HCT116 (cell line): ENCODE results near the gene SPOCK3. TPM values are rescaled to one million over a fixed set of nuclear protein-coding genes. Genes with fewer than 3 reads are reported as not detected.

Source experiments
- ATAC-seq: fragments of 200-7000 bp; cut with Tn5 transposase; 2 replicates; pipeline ENCODE4 v1.9.1; 2020; ENCODE audit warnings: mild to moderate bottlenecking, moderate library complexity
- BruUV-seq: library from RNA; stranded (reverse); fragments of 400-500 nt; replicated peaks from 2 replicates; lab custom pipeline; 2021; lab: Mats Ljungman, UMichigan
- CTCF ChIA-PET: fragments of 300-600 bp; sonication (Branson Sonifier 250); formaldehyde crosslinking; loops from one replicate; lab custom pipeline; 2021; ENCODE audit warnings: antibody characterized with exemption; lab: Charles Lee
- POLR2A ChIA-PET: fragments of 300-600, 350-600 bp; sonication (Branson Sonifier 250); formaldehyde crosslinking; loops from one replicate; lab custom pipeline; 2021; ENCODE audit warnings: antibody characterized with exemption; lab: Charles Lee
- RAD21 ChIA-PET, 2 experiments: fragments of 300-600 bp; sonication (Branson Sonifier 250); formaldehyde crosslinking; loops; one replicate each; lab custom pipeline; 2023; ENCODE audit warnings: low total read pairs in 2 of 2; ENCODE audit not compliant: uncharacterized antibody in 2 of 2, unreplicated experiment in 2 of 2, low non-redundant PET in 1 of 2; lab: Charles Lee
- DNase-seq: peaks from one replicate; pipeline ENCODE4 v3.0.0-alpha.2; 2010; ENCODE audit warnings: low read depth, low spot score
- H2AFZ ChIP-seq: fragments of 200-600 bp; shearing (Covaris generic), sonication (generic); 2 replicates; pipeline ENCODE4 v1.6.1; 2017; ENCODE audit warnings: low read depth, mixed run types, mixed read lengths, antibody characterized with exemption, low read length; ENCODE audit not compliant: poor library complexity, severe bottlenecking
- H3K27ac ChIP-seq: 2 replicates; pipeline ENCODE4 v1.5.1; 2012; ENCODE audit warnings: low read depth, low read length
- H3K27me3 ChIP-seq: fragments of 200-600 bp; sonication (generic); 2 replicates; pipeline ENCODE4 v1.6.1; 2016; ENCODE audit warnings: mixed run types, low read length, mixed read lengths; ENCODE audit not compliant: insufficient read depth
- H3K36me3 ChIP-seq, 2 experiments: fragments of 200-500 bp in 1 of 2; fragments of 200-600 bp in 1 of 2; sonication (Bioruptor generic) in 1 of 2; sonication (generic) in 1 of 2; 2 replicates each; pipeline versions ENCODE4 v1.5.1 to v1.6.1; 2014 to 2016; ENCODE audit warnings: low read length in 2 of 2, inconsistent platforms in 1 of 2, mixed read lengths in 1 of 2, mixed run types in 1 of 2; ENCODE audit not compliant: insufficient read depth in 2 of 2, control insufficient read depth in 1 of 2
- H3K4me1 ChIP-seq, 2 experiments: fragments of 200-600 bp in 1 of 2; sonication (generic) in 1 of 2; 2 replicates each; pipeline versions ENCODE4 v1.5.1 to v1.6.1; 2012 to 2017; ENCODE audit warnings: low read length in 2 of 2, inconsistent platforms in 1 of 2, mild to moderate bottlenecking in 1 of 2, mixed read lengths in 1 of 2, mixed run types in 1 of 2, moderate library complexity in 1 of 2; ENCODE audit not compliant: insufficient read depth in 2 of 2, control insufficient read depth in 1 of 2
- H3K4me2 ChIP-seq: fragments of 200-600 bp; sonication (generic); 2 replicates; pipeline ENCODE4 v1.6.1; 2017; ENCODE audit warnings: mixed run types, low read length, mixed read lengths
- H3K4me3 ChIP-seq, 2 experiments: fragments of 200-600 bp in 1 of 2; sonication (generic) in 1 of 2; replicated peaks in 1 of 2; 2 replicates each; pipeline ENCODE4 v1.5.1; 2011 to 2016; ENCODE audit warnings: low read length in 2 of 2, control low read depth in 1 of 2, low read depth in 1 of 2, mild to moderate bottlenecking in 1 of 2, mixed read lengths in 1 of 2, mixed run types in 1 of 2
- H3K79me2 ChIP-seq: fragments of 200-600 bp; sonication (generic); 2 replicates; pipeline ENCODE4 v1.6.1; 2017; ENCODE audit warnings: mild to moderate bottlenecking, mixed run types, low read length, moderate library complexity, mixed read lengths; ENCODE audit not compliant: insufficient read depth
- H3K9ac ChIP-seq: fragments of 200-600 bp; sonication (generic); 2 replicates; pipeline ENCODE4 v1.6.1; 2016; ENCODE audit warnings: low read length, mixed read lengths
- H3K9me2 ChIP-seq: fragments of 200-600 bp; sonication (generic), shearing (Covaris generic); 2 replicates; pipeline ENCODE4 v1.6.1; 2017; ENCODE audit warnings: mixed run types, mild to moderate bottlenecking, moderate library complexity; ENCODE audit not compliant: insufficient read depth
- H3K9me3 ChIP-seq, 2 experiments: fragments of 200-500 bp in 1 of 2; fragments of 200-600 bp in 1 of 2; sonication (Bioruptor generic) in 1 of 2; sonication (generic) in 1 of 2; 2 replicates each; pipeline ENCODE4 v1.6.1; 2014 to 2017; ENCODE audit warnings: low read length in 2 of 2, mixed read lengths in 2 of 2, inconsistent platforms in 1 of 2, low read depth in 1 of 2, mild to moderate bottlenecking in 1 of 2, mixed run types in 1 of 2, moderate library complexity in 1 of 2; ENCODE audit not compliant: control insufficient read depth in 1 of 2, insufficient read depth in 1 of 2
- H4K20me1 ChIP-seq: fragments of 200-600 bp; sonication (generic), shearing (Covaris generic); 2 replicates; pipeline ENCODE4 v1.6.1; 2017; ENCODE audit warnings: mixed run types, mild to moderate bottlenecking, moderate library complexity; ENCODE audit not compliant: insufficient read depth
- CBX3 ChIP-seq: IDR thresholded peaks from 2 replicates; pipeline ENCODE4 v1.6.1; 2012; ENCODE audit warnings: low read depth
- CTCF ChIP-seq, 3 experiments: fragments of 200-600 bp in 1 of 3; sonication (generic) in 1 of 3; IDR thresholded peaks in 2 of 3; conservative IDR thresholded peaks in 1 of 3; 2 replicates each; pipeline ENCODE4 v1.5.1; 2012 to 2017; ENCODE audit warnings: low read depth in 2 of 3, low read length in 2 of 3, antibody characterized with exemption in 1 of 3, borderline replicate concordance in 1 of 3, control low read depth in 1 of 3, mild to moderate bottlenecking in 1 of 3, mixed read lengths in 1 of 3, mixed run types in 1 of 3, moderate library complexity in 1 of 3; ENCODE audit not compliant: insufficient read depth in 1 of 3
- EGR1 ChIP-seq: IDR thresholded peaks from 2 replicates; pipeline ENCODE4 v1.6.1; 2012; ENCODE audit warnings: low read depth
- EZH2phosphoT487 ChIP-seq: fragments of 200-600 bp; IDR thresholded peaks from 2 replicates; pipeline ENCODE4 v1.6.1; 2018; ENCODE audit warnings: antibody characterized with exemption, borderline replicate concordance
- FOSL1 ChIP-seq: IDR thresholded peaks from 2 replicates; pipeline ENCODE4 v1.6.1; 2012; ENCODE audit warnings: low read depth
- JUND ChIP-seq: IDR thresholded peaks from 2 replicates; pipeline ENCODE4 v1.6.1; 2012
- MAX ChIP-seq: IDR thresholded peaks from 2 replicates; pipeline ENCODE4 v1.6.1; 2012
- POLR2A ChIP-seq: IDR thresholded peaks from 2 replicates; pipeline ENCODE4 v1.7.0; 2011; ENCODE audit warnings: borderline replicate concordance; ENCODE audit not compliant: insufficient read depth, insufficient read length; ENCODE audit errors: extremely low read depth
- POLR2AphosphoS5 ChIP-seq: IDR thresholded peaks from 2 replicates; pipeline ENCODE4 v1.6.1; 2011; ENCODE audit warnings: mild to moderate bottlenecking, low read depth, low read length, moderate library complexity
- RAD21 ChIP-seq: IDR thresholded peaks from 2 replicates; pipeline ENCODE4 v1.6.1; 2012; ENCODE audit warnings: low read depth, mild to moderate bottlenecking
- SRF ChIP-seq: IDR thresholded peaks from 2 replicates; pipeline ENCODE4 v1.6.1; 2012; ENCODE audit warnings: low read depth
- TCF7L2 ChIP-seq: IDR thresholded peaks from 2 replicates; pipeline ENCODE4 v1.7.0; 2011; ENCODE audit warnings: borderline replicate concordance, inconsistent platforms; ENCODE audit not compliant: insufficient read depth, insufficient read length; ENCODE audit errors: extremely low read depth
- YY1 ChIP-seq: IDR thresholded peaks from 2 replicates; pipeline ENCODE4 v1.6.1; 2011; ENCODE audit warnings: low read length, low read depth, moderate library complexity, mild to moderate bottlenecking; ENCODE audit not compliant: insufficient replicate concordance; ENCODE audit errors: extremely low read depth
- ZFX ChIP-seq: fragments of 450-650 bp; IDR thresholded peaks from 2 replicates; pipeline ENCODE4 v1.6.1; 2017
- intact Hi-C: fragments of 100-400 bp; cut with micrococcal nuclease; formaldehyde crosslinking; loops from 2 replicates; pipeline ENCODE4 v1.10.0; 2022
- total RNA-seq: library from RNA; stranded (reverse); gene quantifications from one replicate; pipeline ENCODE4 v1.2.1, GENCODE V29; 2021; ENCODE audit not compliant: unreplicated experiment

The SPOCK3 gene
- total RNA-seq, 1 experiment from 2014 or later = 1.7 TPM

DNA sequence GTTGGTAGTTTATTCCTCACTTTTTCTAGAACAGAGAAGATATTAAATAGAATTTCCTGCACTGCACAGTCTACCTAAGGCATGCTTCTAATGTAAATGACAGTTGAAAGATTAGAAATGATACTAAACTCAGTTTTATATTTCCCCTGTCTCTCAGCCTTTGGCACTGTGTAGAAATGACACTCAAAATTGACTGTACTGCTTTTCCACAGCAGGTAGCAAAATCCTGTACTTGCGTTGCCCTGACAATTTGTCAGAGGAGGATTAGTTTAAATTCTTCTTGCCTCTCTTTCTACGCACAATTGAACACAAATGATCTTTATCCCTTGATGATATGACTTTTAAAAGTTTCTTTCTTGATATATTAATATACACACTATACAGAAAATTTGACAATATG, 347.6 kb downstream of the SPOCK3 start:
- BruUV-seq = no TSS peak
- Histone ChIP-seq H4K20me1 (no peaks in the 10 kb centered on the region), H3K4me1 (no peaks in the 10 kb centered on the region), H3K27ac (no peak overlapping the region), H3K4me2 (no peak overlapping the region), H3K27me3 (no peaks in the 10 kb centered on the region), H2AFZ (no peak overlapping the region), H3K9me2 (no peaks in the 10 kb centered on the region), H3K4me3 (no peak overlapping the region), H3K9ac (no peak overlapping the region), H3K36me3 (no peaks in the 10 kb centered on the region), H3K79me2 (no peaks in the 10 kb centered on the region), H3K9me3 (no peaks in the 10 kb centered on the region)
- no peak for DNase-seq
- no peak for ATAC-seq
- POLR2A ChIA-PET = no interaction called here
- RAD21 ChIA-PET = no interaction called here
- intact Hi-C loops = no loop called here
- no peak for TF ChIP-seq EGR1
- no peak for TF ChIP-seq POLR2A
- no peak for TF ChIP-seq POLR2AphosphoS5
- no peak for TF ChIP-seq CBX3
- no peak for TF ChIP-seq MAX
- no peak for TF ChIP-seq TCF7L2
- CTCF ChIA-PET = no interaction called here

GRCh38 chr4:166882221-166882620, 352.1 kb downstream of the SPOCK3 start:
- Histone ChIP-seq H3K4me3 (no peak overlapping the region), H3K27me3 (no peaks in the 10 kb centered on the region), H3K36me3 (no peaks in the 10 kb centered on the region), H3K9ac (no peak overlapping the region), H3K4me2 (no peak overlapping the region), H3K9me3 (no peaks in the 10 kb centered on the region), H4K20me1 (no peaks in the 10 kb centered on the region), H3K9me2 (0 out of 2 replicates have a peak, but pooled peaks cover 3% of the 10 kb centered on the region), H3K27ac (no peak overlapping the region), H3K79me2 (no peaks in the 10 kb centered on the region), H2AFZ (no peak overlapping the region), H3K4me1 (no peaks in the 10 kb centered on the region)
- ATAC-seq (no peak), DNase-seq (no peak)
- ChIA-PET POLR2A (no interaction called here), RAD21 (no interaction called here), CTCF (no interaction called here)
- TF ChIP-seq CTCF (IDR thresholded peaks at IDR 0.05 in 2 of 3, conservative IDR thresholded peaks at IDR 0.05 in 1 of 3; ENCODE audit: borderline replicate concordance in 1 of 3, insufficient read depth in 1 of 3, low read depth in 2 of 3, low read length in 2 of 3) (no peak), POLR2A (no peak), ZFX (no peak), RAD21 (no peak), JUND (no peak), EGR1 (no peak), EZH2phosphoT487 (no peak), FOSL1 (no peak), MAX (no peak), SRF (no peak), POLR2AphosphoS5 (no peak), YY1 (no peak), CBX3 (no peak)
- intact Hi-C loops = no loop called here
- no TSS peak for BruUV-seq
